Sciatic nerve (tissue), 2 donors: ENCODE measurements around the gene LNPK. TPM values are rescaled to one million over a fixed set of nuclear protein-coding genes. Genes with fewer than 3 reads are reported as not detected.
"Not testable (repeated sequence)": the region's sequence is repeated elsewhere in the genome, so short reads cannot be mapped to it uniquely, and the experiment has no call there.

Experiments
- ATAC-seq: fragments of 200-7000 bp; cut with Tn5 transposase; one replicate; pipeline ENCODE4 v1.9.1; 2020; ENCODE audit warnings: mild to moderate bottlenecking, moderate library complexity
- DNase-seq: peaks from one replicate; pipeline ENCODE4 v3.0.0-alpha.2; 2020; ENCODE audit warnings: low spot score
- intact Hi-C: fragments of 100-400 bp; cut with DNase I; formaldehyde crosslinking; loops from one replicate; pipeline ENCODE4 v1.14.2; 2022
- total RNA-seq: library from RNA; stranded (reverse); fragmentation: NEBNext Ultra II Directional; extraction: Animal tissue kit (Norgen Biotek cat#: 25700); gene quantifications from one replicate; pipeline ENCODE4 v1.2.1, GENCODE V29; 2021
- donor health status: DM: no; HTN: no; CAD: no.
- donor health status: DM: no; HTN: no; CAD: no.

The LNPK gene
- total RNA-seq, 1 donor from 2014 or later = 42.1 TPM

DNA sequence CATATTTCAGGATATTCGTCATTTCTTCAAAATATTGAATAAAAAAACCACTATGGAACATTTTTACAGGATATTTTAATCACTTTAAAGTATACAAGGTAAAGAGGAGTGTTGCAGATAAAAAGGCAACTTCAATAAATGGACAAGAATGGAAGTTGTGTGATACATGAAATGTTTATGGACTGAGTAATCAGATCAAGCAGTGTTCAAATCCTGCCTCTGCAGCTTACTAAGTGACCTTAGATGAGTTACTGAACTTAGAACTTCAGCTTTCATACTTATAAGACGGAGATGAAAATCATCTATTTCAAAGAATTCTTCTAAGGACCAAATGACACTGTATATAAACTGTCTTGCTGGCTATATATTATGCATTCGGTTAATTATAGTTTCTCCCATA is 87.2 kb downstream of the LNPK start:
- no peak for ATAC-seq
- intact Hi-C loops = no loop called here
- DNase-seq = no peak

DNA sequence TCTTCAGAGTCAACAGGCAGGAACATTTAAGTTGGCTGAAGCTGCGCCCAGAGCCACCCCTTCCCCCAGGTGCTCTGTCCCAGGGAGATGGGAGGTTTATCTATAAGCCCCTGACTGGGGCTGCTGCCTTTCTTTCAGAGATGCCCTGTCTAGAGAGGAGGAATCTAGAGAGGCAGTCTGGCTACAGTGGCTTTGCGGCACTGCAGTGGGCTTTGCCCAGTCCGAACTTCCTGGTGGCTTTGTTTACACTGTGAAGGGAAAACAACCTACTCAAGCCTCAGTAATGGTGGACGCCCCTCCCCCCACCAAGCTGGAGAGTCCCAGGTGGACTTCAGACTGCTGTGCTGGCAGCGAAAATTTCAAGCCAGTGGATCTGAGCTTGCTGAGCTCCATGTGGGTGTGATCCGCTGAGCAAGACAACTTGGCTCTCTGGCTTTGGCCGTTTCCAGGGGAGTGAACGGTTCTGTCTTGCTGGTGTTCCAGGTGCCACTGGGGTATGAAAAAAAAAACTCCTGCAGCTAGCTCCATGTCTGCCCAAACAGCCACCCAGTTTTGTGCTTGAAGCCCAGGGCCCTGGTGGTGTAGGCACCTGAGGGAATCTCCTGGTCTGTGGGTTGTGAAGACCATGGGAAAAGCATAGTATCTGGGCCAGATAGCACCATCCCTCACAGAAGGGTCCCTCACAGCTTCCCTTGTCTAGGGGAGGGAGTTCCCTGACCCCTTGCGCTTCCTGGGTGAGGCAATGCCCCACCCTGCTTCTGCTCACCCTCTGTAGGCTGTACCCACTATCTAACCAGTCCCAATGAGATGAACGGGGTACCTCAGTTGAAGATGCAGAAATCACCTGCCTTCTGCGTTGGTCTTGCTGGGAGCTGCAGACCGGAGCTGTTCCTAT is 88.0 kb downstream of the LNPK start:
- intact Hi-C loops, ATAC-seq, DNase-seq: not testable (repeated sequence)

GRCh38 chr2:175913267-175913666 is 88.8 kb downstream of the LNPK start:
- ATAC-seq, intact Hi-C loops, DNase-seq: not testable (repeated sequence)

- no peak for DNase-seq
These were observed 98.0 kb downstream of the LNPK start for GRCh38 chr2:175904035-175904434.

GRCh38 chr2:175903384-175903936 is 98.6 kb downstream of the LNPK start:
- intact Hi-C loops = no loop called here
- ATAC-seq (no peak), DNase-seq (no peak)

More at GRCh38 chr2:175904035-175904434, 98.0 kb downstream of the LNPK start:
- ATAC-seq = no peak
- intact Hi-C loops = no loop called here

DNA sequence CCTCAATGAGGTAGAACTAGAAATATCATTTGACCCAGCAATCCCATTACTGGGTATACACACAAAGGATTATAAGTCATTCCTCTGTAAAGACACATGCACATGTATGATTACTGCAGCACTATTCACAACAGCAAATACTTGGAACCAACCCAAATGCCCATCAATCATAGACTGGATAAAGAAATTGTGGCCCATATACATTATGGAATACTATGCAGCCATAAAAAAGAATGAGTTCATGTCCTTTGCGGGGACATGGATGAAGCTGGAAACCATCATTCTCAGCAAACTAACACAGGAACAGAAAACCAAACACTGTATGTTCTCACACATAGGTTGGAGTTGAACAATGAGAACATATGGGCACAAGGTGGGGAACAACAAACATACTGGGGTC is 106.1 kb downstream of the LNPK start:
- ATAC-seq, DNase-seq, intact Hi-C loops: not testable (repeated sequence)

- DNase-seq (no peak), ATAC-seq (no peak)
- intact Hi-C loops = no loop called here
These were observed 110.0 kb downstream of the LNPK start for GRCh38 chr2:175892046-175892445.

DNA sequence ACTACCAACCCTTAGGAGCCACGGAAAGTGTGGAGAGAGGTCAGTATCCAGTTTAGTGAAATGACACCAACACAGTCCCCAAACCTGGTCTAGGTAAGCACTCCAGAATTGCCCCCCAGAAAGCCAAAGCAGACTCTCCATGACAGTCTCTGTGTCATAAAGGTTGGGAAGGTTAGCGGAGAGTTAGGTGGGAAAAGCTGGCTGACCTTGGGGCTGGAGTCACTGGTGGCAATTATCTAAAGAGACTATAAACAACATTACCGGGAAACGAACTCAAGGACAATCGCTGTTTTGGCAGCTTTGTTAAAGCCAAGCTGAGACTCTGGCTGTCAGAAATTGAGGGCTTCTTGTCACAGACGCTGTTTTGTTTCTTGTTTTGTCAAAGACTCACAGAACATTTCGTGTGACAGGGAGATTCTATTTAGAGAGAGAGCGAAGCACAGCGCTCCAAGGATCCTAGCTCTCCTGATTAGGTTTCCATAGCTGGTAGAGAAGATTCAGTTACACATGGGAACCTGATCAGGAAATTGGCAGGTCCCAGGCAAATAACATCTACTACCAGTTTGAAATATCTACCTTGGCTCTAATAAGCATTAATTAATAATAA is 111.3 kb downstream of the LNPK start:
- DNase-seq (no peak), ATAC-seq (no peak)
- intact Hi-C loops = no loop called here

GRCh38 chr2:175889701-175890302 is 112.3 kb downstream of the LNPK start:
- DNase-seq (no peak), ATAC-seq (no peak)
- intact Hi-C loops = no loop called here

GRCh38 chr2:175887776-175888175 is 114.3 kb downstream of the LNPK start:
- ATAC-seq (no peak), DNase-seq (no peak)
- intact Hi-C loops = no loop called here

- ATAC-seq (no peak), DNase-seq (no peak)
- intact Hi-C loops = no loop called here
These were observed 117.2 kb downstream of the LNPK start for GRCh38 chr2:175884697-175885393.

DNA sequence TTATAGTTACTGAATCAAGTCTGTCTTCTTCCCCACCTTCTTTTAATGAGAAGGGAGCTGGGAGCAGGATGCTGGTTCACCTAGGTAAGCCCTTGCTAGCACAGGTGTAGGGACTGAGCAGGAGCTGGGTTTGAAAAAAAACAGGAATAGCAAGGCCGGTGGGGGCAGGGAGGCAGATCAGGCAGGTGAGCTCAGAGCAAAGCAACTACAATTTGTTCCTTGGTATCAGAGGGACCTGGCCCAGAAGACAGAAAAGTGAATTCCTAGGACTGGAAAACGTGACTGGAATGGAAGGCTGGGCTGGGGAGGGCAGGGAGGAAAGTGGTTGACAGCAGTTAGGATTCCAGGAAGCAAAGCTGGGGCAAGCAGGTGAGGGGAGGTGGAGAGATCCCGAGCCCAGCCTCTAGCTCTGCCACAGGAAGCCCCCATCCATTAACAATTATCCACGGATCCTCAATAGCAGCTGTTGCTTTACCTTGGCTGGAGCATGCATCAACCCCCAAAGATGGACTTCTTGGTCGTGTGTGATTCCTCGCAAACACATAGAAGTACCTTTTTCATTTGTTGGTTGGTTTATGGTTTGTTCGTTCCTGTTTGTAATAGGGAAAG is 118.4 kb downstream of the LNPK start:
- ATAC-seq (no peak), DNase-seq (no peak)
- intact Hi-C loops = no loop called here

DNA sequence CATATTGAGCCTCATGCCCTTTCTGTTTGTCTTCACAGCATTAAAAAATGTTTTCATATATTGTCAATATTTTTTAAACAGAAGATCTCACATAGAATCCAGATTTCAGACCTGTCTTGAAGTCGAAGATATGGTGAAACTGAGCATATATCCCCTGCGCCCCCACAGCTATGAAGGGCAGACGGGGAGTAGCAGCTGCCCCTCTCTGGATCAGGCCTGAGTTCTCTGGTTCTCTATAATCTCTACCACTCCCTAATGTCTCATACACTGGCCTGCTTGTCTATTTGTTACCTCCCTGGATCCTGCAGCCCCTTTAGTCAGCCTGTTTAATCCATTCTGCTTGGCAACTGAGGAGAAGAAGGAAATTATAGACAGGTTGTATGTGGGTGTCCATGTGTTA is 122.4 kb downstream of the LNPK start:
- intact Hi-C loops = no loop called here
- no peak for DNase-seq
- no peak for ATAC-seq

GRCh38 chr2:175877845-175878544 is 124.1 kb downstream of the LNPK start:
- intact Hi-C loops = no loop called here
- peak; percentile 56 for ATAC-seq
- DNase-seq = no peak

- intact Hi-C loops = no loop called here
- ATAC-seq (peak; percentile 44), DNase-seq (no peak)
These were observed 127.8 kb downstream of the LNPK start for GRCh38 chr2:175874291-175874690.
